ENCODE data around the gene PRR7.

PRR7 gene

DNA sequence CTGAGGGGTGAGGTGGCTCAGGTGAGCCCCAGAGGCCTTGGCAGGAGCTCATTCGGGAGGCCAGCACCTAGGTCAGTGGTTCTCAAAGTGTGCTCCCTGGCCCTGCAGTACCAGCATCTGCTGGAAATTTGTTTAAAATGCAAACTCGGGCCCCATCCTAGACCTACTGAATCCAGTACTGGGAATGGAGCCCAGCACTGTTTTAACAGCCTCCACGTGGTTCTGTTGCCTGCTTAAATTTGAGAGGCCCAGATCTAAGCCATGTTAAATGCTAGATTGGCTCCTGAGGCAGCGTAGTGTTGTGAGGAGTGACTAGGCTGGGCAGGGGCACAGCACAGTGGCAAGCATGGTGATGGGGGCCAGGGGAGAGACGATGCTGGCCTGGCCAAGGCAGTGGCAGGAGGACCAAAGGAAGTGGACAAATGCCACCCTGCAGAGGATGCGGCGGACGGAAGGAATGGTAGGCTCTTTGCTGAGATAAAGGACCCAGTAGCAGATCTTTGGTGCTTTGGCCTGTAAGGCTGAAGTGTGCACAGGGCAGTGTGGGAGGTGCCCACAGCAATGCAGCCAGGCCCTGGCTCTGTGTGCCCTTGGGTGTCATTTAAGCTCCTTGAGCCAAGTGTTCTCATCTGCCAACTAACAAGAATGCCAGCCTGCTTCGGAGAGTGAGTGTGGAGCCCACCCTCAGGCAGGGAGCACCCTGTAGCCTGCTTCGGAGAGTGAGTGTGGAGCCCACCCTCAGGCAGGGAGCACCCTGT is 4.2 kb downstream of the PRR7 start:
- H3K4me3 ChIP-seq (ENCODE audit: low read depth, low read length) = no peak overlapping the region

DNA sequence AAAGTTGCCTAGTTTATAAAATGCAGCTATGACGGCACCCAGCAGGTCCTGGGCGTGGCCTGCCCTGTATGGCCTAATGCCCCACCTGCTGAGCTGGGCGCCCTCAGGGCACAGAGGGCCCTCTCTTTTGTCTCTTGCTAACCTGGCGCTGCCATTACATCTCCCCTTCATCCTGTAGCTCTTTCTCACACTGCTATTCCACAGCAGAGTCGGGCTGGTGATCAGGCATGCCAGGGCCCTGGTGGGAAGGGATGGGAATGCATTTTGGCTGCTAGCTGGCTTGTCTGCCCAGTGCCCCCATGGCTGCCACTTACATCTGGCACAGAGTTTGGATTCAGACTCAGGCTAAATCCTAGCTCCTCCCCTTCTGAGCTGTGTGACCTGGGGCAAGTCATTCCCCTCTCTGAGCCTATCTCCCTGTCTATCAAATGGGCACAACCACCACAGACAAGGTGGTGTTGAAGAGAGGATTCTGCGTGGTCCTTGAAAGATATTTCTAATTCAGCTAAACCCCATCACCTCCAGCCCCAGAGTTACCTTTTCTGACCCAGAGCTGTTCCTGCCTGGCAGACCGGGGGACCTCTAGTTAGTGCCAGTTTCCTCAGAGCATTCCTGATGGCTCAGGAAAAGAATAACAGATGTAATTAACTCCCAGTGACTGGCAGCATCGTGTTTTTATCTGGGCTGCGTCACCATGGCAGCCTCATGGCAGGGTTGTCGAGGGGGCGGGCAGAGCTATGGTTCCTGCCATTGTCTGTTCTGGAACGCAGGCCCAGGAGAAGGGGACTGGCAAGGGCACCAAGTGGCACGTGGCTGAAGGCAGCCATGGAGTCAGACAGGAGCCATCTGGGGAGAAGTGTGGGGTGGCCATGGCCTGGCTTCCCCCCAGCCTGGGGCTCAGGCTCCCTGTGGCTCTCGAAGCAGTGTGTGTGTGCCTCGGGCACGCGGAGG is 6.3 kb downstream of the PRR7 start:
- no peak overlapping the region for H3K4me3 ChIP-seq (ENCODE audit: low read depth, low read length)

GRCh38 chr5:177453852-177454396 is 7.3 kb downstream of the PRR7 start:
- peak overlapping the region; percentile 67 for H3K4me3 ChIP-seq (ENCODE audit: low read depth, low read length)

DNA sequence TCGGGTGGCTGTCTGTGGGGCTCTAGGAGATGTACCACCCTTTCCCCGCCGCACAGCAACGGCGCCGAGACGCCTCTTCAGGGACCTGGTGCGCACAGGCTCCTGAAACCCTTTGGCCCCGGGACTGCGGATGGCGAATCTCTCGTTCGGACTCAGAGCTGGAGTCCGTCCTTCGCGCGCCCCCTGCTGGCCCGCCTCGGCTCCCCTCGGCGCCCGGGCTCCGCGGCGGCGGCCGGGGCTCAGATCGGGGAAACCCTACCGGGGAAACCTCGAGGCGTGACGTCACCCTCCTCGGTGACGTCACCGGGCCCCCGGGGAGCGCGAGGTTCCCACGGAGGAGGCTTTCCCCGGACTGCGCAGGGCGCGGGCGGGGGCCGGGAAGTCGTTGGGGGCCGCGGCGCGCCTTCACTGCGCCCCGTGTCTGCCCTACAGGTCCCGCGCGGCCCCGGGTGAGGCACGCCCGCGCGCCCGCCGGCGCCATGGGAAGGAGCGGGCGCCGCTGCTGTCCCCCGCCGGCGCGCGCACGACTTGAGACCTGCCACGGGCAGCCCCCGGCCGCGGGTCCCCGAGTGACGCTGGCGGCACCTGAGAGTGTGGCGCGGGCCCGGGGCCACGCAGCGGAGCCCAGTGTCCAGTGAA is 7.9 kb downstream of the PRR7 start:
- H3K4me3 ChIP-seq (ENCODE audit: low read depth, low read length) = peak overlapping the region; percentile 67

DNA sequence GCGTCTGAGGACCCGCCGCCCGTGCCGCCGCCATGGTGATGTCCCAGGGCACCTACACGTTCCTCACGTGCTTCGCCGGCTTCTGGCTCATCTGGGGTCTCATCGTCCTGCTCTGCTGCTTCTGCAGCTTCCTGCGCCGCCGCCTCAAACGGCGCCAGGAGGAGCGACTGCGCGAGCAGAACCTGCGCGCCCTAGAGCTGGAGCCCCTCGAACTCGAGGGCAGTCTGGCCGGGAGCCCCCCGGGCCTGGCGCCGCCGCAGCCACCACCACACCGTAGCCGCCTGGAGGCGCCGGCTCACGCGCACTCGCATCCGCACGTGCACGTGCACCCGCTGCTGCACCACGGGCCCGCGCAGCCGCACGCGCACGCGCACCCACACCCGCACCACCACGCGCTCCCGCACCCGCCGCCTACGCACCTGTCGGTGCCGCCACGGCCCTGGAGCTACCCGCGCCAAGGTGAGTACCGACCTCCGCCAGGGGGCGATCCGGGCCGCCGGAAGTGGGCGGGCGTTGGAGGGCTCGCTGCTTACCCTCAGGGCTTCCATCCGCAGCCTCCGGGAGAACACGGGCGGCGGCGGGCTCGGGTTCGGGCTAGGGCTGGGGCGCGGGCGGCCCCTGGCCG is 8.5 kb downstream of the PRR7 start:
- peak overlapping the region; percentile 67 for H3K4me3 ChIP-seq (ENCODE audit: low read depth, low read length)

DNA sequence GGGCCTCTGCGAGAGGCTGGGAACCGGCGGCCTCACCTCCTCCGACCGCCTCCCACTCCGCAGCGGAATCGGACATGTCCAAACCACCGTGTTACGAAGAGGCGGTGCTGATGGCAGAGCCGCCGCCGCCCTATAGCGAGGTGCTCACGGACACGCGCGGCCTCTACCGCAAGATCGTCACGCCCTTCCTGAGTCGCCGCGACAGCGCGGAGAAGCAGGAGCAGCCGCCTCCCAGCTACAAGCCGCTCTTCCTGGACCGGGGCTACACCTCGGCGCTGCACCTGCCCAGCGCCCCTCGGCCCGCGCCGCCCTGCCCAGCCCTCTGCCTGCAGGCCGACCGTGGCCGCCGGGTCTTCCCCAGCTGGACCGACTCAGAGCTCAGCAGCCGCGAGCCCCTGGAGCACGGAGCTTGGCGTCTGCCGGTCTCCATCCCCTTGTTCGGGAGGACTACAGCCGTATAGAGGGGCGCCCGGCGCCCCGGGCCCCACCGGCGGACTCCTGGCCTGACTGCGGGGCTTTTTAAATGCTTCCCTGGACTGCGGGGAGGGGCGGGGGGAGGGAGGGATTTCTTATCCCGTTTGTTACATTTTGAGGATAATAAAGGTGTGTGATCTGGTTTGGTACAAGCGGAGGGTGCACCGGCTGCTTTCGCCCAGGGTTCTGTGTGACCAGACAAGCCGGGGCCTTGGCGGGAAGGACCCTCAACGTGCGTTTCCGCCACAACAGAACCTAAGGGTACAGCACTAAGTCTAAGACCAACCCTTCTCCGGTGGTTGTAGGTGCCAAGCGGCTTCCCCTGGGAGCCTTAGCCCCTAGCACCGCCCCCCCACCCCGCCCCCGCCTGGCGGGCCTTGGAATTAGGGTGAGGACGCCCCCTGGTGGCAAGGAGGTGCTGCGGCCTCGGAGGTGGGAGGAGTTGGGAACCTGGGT is 9.3 kb downstream of the PRR7 start:
- peak overlapping the region; percentile 67 for H3K4me3 ChIP-seq (ENCODE audit: low read depth, low read length)

GRCh38 chr5:177456591-177456964 is 10.0 kb downstream of the PRR7 start:
- H3K4me3 ChIP-seq (ENCODE audit: low read depth, low read length) = no peak overlapping the region

DNA sequence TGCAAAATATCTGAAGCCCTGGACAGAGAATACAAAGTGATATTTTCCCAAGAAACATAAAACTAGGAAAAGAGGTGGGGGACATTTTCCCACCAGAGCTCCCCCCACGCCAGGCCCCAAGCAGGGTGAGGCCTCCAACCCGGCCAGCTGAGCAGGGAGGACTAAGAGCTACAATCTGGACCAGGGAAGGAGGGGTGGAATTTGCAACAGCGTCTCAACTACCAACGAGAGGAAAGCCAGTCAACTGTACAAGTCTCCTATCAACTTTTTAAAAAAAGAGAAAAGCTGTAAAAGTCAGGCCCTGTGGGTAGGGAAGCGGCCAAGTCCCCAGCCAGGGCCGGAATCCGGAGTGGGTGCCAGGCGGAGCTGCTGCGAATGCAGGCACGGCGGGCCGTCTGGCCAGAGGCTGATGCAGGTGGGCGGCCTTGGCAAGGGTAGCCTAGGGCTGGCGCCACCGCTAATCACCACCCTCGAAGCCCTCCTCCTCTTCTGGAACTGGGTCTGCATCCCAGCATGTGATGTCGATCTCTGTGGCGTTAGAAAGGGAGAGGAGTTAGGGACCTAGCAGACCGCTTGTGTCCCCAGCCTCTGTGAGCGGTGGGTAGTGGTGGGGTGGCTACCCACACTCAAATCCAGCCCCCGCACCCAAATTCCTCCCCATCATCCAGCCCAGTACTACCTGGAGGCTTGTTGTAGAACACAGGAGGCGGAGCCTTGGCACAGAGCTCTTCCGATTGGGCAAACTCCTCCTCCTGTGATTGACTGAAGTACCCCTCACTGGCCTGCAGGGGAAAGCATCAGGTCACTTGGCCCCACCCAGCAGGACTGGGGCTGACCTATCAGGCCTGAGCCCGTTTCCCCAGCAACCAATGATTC is 10.6 kb downstream of the PRR7 start:
- H3K4me3 ChIP-seq (ENCODE audit: low read depth, low read length) = no peak overlapping the region

DNA sequence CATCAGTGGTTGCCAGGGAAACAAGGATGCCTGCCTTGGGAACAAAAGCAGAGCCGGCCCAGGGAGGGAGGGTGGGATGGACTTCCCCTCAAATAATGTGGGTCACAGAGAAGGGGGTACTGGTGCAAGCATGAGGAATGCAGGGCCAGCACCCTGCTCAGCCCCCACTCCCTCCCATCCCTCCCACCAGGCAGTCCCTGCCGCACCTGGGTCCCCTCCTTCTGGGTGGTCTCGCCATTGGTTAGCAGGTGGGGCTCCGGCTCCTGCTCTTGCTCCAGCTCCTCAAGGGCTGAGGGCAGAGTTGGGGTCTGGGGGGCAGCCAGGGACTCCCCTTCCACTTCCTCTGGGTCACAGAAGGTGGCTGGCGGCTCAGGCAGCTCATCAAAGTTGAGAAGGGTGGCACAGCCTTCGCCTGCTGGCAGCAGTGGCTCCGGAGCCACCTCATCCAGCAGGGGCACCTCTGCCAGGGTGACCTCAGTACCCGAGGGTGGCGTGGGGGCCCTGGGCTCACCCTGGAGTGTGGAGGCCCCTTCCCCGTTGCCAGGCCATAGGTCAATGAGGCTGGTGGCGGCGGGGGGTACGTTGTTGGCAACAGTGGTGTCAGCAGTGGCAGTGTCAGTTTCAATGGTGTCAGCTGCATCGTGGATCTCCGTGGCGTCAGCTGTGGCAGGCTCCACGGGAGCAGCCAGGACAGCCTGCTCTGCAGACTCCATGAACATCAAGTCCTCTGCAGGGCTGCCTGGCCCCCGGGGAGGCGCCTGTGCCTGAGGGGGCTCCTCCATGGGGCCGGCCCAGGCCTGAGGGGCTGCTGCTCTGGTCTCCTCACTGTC is 11.5 kb downstream of the PRR7 start:
- no peak overlapping the region for H3K4me3 ChIP-seq (ENCODE audit: low read depth, low read length)

DNA sequence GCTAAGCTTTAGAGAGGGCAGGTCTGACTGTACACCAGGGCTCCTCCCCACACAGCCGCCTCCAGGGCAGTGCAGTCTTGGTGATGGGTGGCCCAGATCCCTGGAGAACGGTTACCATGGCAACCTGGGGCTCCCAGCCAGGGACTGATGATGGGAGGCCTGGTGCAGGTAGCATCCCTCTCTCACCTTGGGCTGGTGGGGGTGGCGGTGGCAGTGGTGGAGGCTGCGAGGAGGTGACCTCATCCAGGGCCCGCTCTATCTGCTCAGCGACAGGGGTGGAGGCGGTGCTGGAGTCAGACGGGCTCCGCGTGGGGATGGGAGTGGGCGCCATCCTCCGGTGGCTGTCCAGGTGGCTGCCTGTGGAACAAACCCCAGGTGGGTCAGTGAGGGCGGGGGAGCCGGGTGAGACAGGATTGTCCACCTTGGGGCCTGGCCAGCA is 12.3 kb downstream of the PRR7 start:
- H3K4me3 ChIP-seq (ENCODE audit: low read depth, low read length) = no peak overlapping the region

GRCh38 chr5:177459357-177459756 is 12.7 kb downstream of the PRR7 start:
- no peak overlapping the region for H3K4me3 ChIP-seq (ENCODE audit: low read depth, low read length)

GRCh38 chr5:177459819-177460628 is 13.4 kb downstream of the PRR7 start:
- H3K4me3 ChIP-seq (ENCODE audit: low read depth, low read length) = no peak overlapping the region

- no peak overlapping the region for H3K4me3 ChIP-seq (ENCODE audit: low read depth, low read length)
Measured at GRCh38 chr5:177462021-177462670, 15.5 kb downstream of the PRR7 start.

- H3K4me3 ChIP-seq (ENCODE audit: low read depth, low read length) = no peak overlapping the region
Measured at GRCh38 chr5:177465044-177465443, 18.4 kb downstream of the PRR7 start.

GRCh38 chr5:177466861-177467260 is 20.2 kb downstream of the PRR7 start:
- no peak overlapping the region for H3K4me3 ChIP-seq (ENCODE audit: low read depth, low read length)

GRCh38 chr5:177467436-177467835 is 20.8 kb downstream of the PRR7 start:
- H3K4me3 ChIP-seq (ENCODE audit: low read depth, low read length) = no peak overlapping the region

DNA sequence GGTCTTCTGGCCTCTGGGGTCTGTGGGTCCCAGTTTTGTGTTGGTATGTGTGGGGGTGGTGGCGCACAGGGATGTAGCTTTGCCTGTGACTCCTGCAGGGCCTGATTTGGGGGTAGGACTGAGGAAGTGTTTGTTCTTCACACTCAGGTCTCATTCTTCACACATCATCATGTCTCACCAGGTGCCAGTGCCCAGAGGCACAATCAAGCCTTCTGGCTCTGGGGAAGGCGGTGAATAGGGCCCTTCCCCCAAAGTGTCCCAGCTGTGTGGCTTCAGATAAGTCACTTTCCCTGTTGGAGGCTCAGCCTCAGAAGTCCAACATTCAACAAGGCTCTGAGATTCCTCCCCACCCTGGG is 21.7 kb downstream of the PRR7 start:
- H3K4me3 ChIP-seq (ENCODE audit: low read depth, low read length) = no peak overlapping the region
